Measurements from ENCODE around the gene BICC1. TPM values are rescaled to one million over a fixed set of nuclear protein-coding genes. Genes with fewer than 3 reads are reported as not detected.

BICC1 gene
- total and polyA plus RNA-seq, 2 of the 13 experiments (the other 11 are each of a cell fraction or from before 2014, with no cell fraction given) = 0.18 to 1.5 TPM

- TF ChIP-seq HNF4G (IDR thresholded peaks at IDR 0.05; ENCODE audit: borderline replicate concordance, low read depth, low read length) (no peak), HNF4G (CRISPR knock-in tag; IDR thresholded peaks at IDR 0.05; ENCODE audit: borderline replicate concordance, low read depth) (no peak), SMYD3 (CRISPR knock-in tag; IDR thresholded peaks at IDR 0.05) (0 out of 2 replicates have a peak, but pooled peaks have one; percentile 25), MYNN (CRISPR knock-in tag; IDR thresholded peaks at IDR 0.05; ENCODE audit: low read depth) (no peak), MEIS1 (CRISPR knock-in tag; IDR thresholded peaks at IDR 0.05; ENCODE audit: borderline replicate concordance) (no peak), CERS6 (CRISPR knock-in tag; IDR thresholded peaks at IDR 0.05) (no peak), ERF (CRISPR knock-in tag; IDR thresholded peaks at IDR 0.05) (no peak), ZNF609 (CRISPR knock-in tag; IDR thresholded peaks at IDR 0.05; ENCODE audit: borderline replicate concordance) (peak; percentile 76), ZC3H4 (CRISPR knock-in tag; IDR thresholded peaks at IDR 0.05; ENCODE audit: borderline replicate concordance) (no peak), ZNF124 (CRISPR knock-in tag; IDR thresholded peaks at IDR 0.05) (no peak), TRIM22 (IDR thresholded peaks at IDR 0.05) (no peak), NR2F1 (CRISPR knock-in tag; IDR thresholded peaks at IDR 0.05) (peak in 1 of 2 experiments; percentile 50; a peak in 1 of 4 replicates), ZNF350 (CRISPR knock-in tag; IDR thresholded peaks at IDR 0.05; ENCODE audit: borderline replicate concordance, low read depth) (no peak), RFX1 (IDR thresholded peaks at IDR 0.05) (no peak)
- TF ChIP-seq, protein P1, sequence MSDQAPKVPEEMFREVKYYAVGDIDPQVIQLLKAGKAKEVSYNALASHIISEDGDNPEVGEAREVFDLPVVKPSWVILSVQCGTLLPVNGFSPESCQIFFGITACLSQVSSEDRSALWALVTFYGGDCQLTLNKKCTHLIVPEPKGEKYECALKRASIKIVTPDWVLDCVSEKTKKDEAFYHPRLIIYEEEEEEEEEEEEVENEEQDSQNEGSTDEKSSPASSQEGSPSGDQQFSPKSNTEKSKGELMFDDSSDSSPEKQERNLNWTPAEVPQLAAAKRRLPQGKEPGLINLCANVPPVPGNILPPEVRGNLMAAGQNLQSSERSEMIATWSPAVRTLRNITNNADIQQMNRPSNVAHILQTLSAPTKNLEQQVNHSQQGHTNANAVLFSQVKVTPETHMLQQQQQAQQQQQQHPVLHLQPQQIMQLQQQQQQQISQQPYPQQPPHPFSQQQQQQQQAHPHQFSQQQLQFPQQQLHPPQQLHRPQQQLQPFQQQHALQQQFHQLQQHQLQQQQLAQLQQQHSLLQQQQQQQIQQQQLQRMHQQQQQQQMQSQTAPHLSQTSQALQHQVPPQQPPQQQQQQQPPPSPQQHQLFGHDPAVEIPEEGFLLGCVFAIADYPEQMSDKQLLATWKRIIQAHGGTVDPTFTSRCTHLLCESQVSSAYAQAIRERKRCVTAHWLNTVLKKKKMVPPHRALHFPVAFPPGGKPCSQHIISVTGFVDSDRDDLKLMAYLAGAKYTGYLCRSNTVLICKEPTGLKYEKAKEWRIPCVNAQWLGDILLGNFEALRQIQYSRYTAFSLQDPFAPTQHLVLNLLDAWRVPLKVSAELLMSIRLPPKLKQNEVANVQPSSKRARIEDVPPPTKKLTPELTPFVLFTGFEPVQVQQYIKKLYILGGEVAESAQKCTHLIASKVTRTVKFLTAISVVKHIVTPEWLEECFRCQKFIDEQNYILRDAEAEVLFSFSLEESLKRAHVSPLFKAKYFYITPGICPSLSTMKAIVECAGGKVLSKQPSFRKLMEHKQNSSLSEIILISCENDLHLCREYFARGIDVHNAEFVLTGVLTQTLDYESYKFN (CRISPR knock-in tag; conservative IDR thresholded peaks at IDR 0.05) = peak; percentile 30; the same call in 1 of the 2 replicates
- TF ChIP-seq, protein P2, sequence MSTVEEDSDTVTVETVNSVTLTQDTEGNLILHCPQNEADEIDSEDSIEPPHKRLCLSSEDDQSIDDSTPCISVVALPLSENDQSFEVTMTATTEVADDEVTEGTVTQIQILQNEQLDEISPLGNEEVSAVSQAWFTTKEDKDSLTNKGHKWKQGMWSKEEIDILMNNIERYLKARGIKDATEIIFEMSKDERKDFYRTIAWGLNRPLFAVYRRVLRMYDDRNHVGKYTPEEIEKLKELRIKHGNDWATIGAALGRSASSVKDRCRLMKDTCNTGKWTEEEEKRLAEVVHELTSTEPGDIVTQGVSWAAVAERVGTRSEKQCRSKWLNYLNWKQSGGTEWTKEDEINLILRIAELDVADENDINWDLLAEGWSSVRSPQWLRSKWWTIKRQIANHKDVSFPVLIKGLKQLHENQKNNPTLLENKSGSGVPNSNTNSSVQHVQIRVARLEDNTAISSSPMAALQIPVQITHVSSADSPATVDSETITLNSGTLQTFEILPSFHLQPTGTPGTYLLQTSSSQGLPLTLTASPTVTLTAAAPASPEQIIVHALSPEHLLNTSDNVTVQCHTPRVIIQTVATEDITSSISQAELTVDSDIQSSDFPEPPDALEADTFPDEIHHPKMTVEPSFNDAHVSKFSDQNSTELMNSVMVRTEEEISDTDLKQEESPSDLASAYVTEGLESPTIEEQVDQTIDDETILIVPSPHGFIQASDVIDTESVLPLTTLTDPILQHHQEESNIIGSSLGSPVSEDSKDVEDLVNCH (CRISPR knock-in tag; IDR thresholded peaks at IDR 0.05) = no peak
Observed at GRCh38 chr10:58817201-58817846, 304.7 kb downstream of the BICC1 start (continued).
